ENCODE results near the gene E2F4. TPM values are rescaled to one million over a fixed set of nuclear protein-coding genes. Genes with fewer than 3 reads are reported as not detected.

Gene E2F4
- total RNA-seq, 1 experiment from 2014 or later, result 74.5 TPM

GRCh38 chr16:67190041-67190440 lies 1.9 kb upstream of the E2F4 start, which contains the start of gene EXOC3L1:
Gene EXOC3L1, minus strand, starts transcription at chr16:67190136. Its CDS starts 460 bp downstream, at chr16:67189676.
- no peak within 1 kb of the TSS for H3K4me3 ChIP-seq (ENCODE audit: low read depth in 2 of 2, low read length in 2 of 2)
- intact Hi-C loops (cut with micrococcal nuclease; ENCODE audit: unreplicated experiment) (no loop called here), in situ Hi-C loops (cut with HindIII; ENCODE audit: low pct_unique_long_range_greater_than_20kb, low sequenced_read_pairs) (no loop called here)
- H3K9me3 ChIP-seq (ENCODE audit: control insufficient read depth, insufficient read depth, low read depth, low read length), result no peaks in the 10 kb centered on the region
- no peak within 1 kb of the TSS for H3K27ac ChIP-seq (ENCODE audit: low read length)
- no TSS peak for BruUV-seq (replicated peaks)
- ChIA-PET POLR2A (no interaction called here), CTCF (interaction anchor here (0.8 kb wide), 1 partner anchor 8 kb away, joined by 3 read pairs; no protein-coding TSS in a partner anchor)
- DNase-seq (ENCODE audit: low read depth, low spot score) (no peak), ATAC-seq (no peak)
- TF ChIP-seq CTCF (IDR thresholded peaks at IDR 0.05) (no peak), TCF7L2 (IDR thresholded peaks at IDR 0.05; ENCODE audit: low read depth, low read length) (no peak), REST (IDR thresholded peaks at IDR 0.05; ENCODE audit: insufficient read depth in 1 of 2, low read depth in 2 of 2, low read length in 1 of 2) (no peak)
- peaks cover 14% of the 10 kb centered on the region; the same call in 1 of the 2 replicates for H3K36me3 ChIP-seq (ENCODE audit: control insufficient read depth, insufficient read depth, low read length)
- peaks cover 9% of the 10 kb centered on the region for H3K4me1 ChIP-seq (ENCODE audit: control insufficient read depth, insufficient read depth, low read length)
- H3K27me3 ChIP-seq (ENCODE audit: control insufficient read depth, insufficient read depth, low read length), result no peaks in the 10 kb centered on the region

GRCh38 chr16:67190448-67191399 lies 1.2 kb upstream of the E2F4 start:
- no peak for TF ChIP-seq REST (IDR thresholded peaks at IDR 0.05; ENCODE audit: insufficient read depth in 1 of 2, low read depth in 2 of 2, low read length in 1 of 2)
- TF ChIP-seq TCF7L2 (IDR thresholded peaks at IDR 0.05; ENCODE audit: low read depth, low read length), result no peak
- TF ChIP-seq SIN3A (IDR thresholded peaks at IDR 0.05; ENCODE audit: borderline replicate concordance, insufficient read depth, low read depth, low read length), result no peak
- TF ChIP-seq POLR2AphosphoS5 (IDR thresholded peaks at IDR 0.05; ENCODE audit: low read depth, low read length), result no peak
- no peak for TF ChIP-seq CTCF (IDR thresholded peaks at IDR 0.05)
- ATAC-seq (no peak), DNase-seq (ENCODE audit: low read depth, low spot score) (no peak)
- Histone ChIP-seq H3K36me3 (ENCODE audit: control insufficient read depth, insufficient read depth, low read length) (peaks cover 17% of the 10 kb centered on the region; the same call in 1 of the 2 replicates), H3K27me3 (ENCODE audit: control insufficient read depth, insufficient read depth, low read length) (no peaks in the 10 kb centered on the region), H3K4me3 (ENCODE audit: low read depth in 2 of 2, low read length in 2 of 2) (no peak overlapping the region), H3K9me3 (ENCODE audit: control insufficient read depth, insufficient read depth, low read depth, low read length) (no peaks in the 10 kb centered on the region), H3K4me1 (ENCODE audit: control insufficient read depth, insufficient read depth, low read length) (peaks cover 9% of the 10 kb centered on the region), H3K27ac (ENCODE audit: low read length) (no peak overlapping the region)
- no TSS peak for BruUV-seq (replicated peaks)
- intact Hi-C loops (cut with micrococcal nuclease; ENCODE audit: unreplicated experiment), result no loop called here
- ChIA-PET POLR2A (no interaction called here), CTCF (no interaction called here)
- in situ Hi-C loops (cut with HindIII; ENCODE audit: low pct_unique_long_range_greater_than_20kb, low sequenced_read_pairs), result no loop called here

All from Panc1 (cell line).